Middle frontal gyrus (tissue), 1 donor: Measurements from ENCODE around the gene PDIA6.
A peak's percentile ranks its signal among the peaks of the same experiment; 100 is the strongest.

ENCODE experiments used
- DNase-seq: peaks from one replicate; pipeline ENCODE4 v3.0.0-alpha.2; 2015; ENCODE audit warnings: low spot score; ENCODE audit errors: extremely low spot score

Gene PDIA6

DNA sequence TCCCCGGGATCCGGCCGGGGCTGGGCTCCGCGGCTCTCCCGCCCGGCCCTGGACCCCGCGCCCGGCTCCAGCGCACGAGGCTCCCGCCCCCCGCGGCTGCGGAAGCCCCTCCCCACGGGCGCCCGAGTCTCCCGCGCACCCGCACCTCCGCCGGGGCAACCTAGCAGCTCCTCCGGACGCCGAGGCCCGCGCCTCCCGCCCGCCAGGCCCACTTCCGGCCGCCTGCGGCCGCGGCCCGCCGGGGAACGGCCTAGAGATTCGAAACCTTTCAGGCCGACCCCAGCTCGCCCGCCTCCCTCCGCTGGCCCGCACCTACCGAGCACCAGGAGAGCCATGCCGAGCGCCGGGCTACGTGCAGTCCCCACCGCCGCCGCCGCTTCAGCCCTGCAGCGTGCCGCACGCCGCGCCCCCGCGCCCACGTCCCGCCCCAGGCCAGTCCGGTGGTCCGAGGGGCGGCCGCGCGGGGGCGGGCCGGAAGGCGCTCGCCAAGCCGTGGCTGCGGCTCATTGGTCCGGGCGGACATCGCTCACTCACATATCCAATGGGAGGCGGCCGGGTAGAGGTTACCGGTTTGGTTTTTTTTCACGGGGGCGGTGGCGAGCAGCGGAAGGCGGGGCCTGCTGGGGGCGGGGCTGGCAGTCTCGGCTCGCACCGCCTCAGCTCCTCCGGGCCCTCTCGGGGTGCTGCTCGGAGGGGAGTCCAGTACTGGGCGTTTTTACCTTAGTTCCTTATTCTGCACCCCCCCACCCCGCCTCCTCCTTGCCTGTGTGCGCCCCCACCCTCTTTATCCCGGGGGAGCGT, at the start of gene PDIA6:
PDIA6 (minus strand) TSS at position 424 of the 801 bp plus-strand sequence; CDS start at position 335, 89 bp downstream.
- peak; percentile 92 for DNase-seq

DNA sequence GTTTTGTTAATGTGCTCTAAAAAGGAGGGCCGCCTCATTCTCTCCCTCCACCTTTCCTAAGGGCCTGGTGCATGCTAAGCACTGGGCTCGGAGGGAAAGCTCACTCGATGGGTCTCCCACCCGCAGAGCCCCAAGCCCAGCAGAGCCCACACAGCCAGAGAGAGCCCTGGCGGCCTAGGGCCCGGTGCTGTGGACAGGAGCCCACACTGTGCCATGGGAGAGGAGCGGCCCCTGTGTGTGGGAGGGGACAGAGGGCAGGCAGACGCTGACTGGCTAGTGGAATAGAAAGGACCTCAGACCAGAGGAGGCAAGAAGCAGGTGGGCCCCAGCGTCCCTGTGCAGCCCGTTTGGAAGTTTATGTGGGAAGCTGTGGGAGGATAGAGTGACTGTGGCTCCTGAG, 49.7 kb upstream of the PDIA6 start:
- no peak for DNase-seq

DNA sequence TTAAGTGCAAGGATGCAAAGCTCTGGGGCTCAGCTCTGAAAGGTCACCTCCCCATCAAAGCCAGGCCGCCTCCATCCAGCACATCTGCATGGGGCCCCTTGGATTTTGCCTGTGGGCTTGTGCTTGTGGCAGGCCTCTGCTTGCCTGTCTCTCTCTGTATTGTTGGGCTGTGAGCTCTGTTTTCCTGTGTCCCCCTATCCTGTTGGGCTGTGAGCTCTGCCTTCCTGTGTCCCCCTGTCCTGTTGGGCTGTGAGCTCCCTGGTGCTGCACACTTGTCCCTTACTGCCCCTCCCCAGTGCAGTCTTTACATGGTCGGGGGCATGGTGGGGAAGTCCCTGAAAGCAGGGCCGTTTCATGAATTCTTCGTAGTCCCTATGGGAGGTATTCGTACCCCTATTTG, 49.2 kb upstream of the PDIA6 start:
- no peak for DNase-seq

GRCh38 chr2:10860814-10861325, 48.3 kb upstream of the PDIA6 start:
- peak; percentile 11 for DNase-seq

DNA sequence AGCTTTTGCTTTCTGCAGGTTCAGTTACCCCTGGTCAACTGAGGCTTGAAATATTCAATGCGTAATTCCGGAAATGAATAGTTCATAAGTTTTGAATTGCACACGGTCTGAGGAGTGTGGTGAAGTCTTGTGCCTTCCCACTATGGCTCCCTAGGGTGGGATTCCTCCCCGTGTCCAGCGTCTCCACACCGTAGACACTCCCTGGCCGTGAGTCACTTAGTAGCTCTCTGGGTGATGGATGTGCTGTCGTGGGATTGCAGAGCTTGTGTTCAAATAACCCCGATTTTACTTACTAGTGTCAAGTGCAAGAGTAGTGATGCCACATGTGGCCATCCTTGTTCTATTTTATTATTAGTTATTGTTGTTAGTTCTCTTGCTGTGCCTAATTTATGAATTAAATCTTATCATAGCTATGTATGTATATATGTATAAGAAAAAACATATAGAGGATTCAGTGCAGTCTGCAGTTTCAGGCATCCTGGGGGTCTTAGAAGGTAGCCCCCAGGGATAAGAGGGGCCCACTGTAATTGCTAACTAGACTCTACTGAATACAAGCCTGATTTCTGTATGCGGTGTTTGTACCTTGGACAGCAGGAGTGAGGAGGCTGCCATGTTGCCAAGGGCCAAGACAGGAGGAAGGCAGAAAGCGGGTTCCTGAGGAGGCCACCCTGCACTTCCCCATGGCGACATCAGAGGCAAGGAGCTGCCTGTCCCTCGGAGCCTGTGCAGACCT, 47.7 kb upstream of the PDIA6 start:
- DNase-seq: no peak

DNA sequence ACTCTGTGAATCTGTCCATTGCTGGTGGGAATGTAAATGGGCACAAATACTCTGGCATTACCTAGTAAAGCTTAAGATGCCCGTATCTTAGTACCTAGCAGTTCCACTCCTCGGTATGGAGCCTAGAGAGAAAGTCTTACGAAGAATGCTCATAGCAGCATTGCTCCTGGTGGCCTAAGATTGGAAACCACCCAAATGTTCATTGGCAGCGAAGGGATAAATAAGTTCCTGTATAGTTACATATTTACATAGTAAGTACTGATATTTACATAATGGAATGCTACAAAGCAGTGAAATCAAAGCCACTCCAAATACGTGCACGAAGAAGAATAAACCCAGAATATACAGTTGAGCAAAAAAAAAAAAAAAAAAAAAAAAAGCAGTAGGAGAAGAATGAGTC, 46.7 kb upstream of the PDIA6 start:
- DNase-seq: no peak

DNA sequence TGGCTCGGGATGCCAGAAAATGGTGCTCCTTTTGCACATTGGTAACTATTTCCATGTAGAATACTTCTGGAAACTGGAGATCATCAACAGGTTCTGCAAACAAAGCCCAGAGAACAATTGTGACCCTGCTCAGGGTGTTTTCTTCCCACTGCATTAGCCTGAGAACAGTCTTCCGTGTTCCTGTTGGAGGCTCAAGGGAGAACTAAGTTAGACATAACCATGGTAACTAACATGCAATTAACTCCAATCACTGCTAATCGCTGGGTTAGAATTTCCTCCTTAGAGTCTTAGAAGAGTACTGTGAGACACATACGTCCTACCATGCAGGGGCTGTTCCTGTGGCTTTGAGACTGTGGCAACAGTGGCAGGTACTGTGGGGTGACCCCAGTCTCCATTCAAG, 36.0 kb upstream of the PDIA6 start:
- DNase-seq: no peak

DNA sequence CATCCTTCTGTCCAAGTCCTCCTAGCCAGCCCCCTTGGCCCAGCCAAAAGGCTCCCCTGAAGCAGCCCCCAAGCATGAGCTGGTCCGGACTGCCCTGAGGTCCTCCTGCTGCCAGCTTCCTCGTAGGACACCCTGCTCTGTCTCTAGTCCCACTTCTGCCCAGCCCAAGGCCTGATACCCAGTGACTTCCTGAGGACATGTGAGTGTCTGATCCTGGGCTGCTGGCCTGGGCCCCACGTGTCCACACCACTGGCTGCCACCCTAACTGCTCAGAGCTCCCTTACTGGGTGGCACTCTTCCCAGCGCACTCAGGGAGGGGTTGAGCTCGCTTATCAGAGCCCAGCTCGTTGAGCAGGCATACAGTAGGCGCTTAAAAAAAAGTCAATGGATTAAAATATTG, 34.4 kb upstream of the PDIA6 start:
- DNase-seq: no peak

- no peak for DNase-seq
These were observed 33.7 kb upstream of the PDIA6 start for GRCh38 chr2:10846110-10846861.

- DNase-seq: no peak
These were observed 33.1 kb upstream of the PDIA6 start for GRCh38 chr2:10845640-10846039.

- no peak for DNase-seq
These were observed 31.5 kb upstream of the PDIA6 start for GRCh38 chr2:10844097-10844496.

DNA sequence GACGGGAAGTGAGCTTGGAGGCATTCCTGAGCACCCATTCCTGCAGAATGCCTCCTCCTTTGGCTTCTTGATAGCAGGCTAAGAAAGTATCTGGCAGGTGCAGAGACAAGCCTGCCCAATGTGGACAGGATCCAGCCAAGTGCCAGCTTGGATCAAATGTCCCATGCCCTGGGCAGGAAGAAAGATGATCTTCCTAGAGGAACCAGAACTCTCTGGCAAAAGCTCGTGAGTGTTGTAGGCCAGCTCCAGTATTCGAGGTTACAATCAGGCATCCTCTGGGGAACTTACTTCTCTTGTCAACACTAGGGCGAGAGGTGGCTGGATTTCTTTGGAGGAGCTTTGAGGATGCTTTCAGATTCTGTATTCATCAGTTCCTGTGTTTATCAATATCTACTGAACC, 29.9 kb upstream of the PDIA6 start:
- no peak for DNase-seq

DNA sequence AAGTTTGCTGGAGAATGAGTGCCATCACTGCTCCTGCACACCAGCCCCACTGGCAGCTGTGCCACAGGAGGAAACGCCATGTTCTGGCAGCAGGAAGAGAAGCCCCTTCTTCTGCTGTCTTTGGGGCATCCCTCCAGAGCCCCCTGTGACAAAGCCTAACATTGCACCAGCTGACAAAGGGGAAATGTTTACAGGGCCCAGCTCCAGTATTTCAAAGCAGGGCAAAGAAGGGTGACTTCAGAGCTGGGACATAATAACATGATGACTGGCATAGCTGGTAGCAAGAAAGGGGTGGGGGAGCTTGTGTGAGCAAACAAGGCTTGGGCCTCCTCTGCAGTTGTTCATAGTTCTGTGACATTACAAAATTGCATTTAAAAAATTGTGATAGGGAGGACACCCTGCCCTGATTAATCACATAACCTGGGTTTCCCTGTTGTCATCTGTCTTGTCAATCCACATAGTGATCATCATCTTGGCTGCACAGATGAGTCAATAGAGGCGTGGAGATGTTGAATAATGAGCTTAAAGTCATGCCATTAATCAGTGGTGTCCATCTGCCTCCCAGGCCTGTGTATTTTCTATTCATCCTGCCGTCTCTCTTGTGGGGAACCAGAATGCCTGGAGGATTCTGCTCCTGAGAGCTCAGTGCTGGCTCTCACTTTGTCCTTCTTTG, 29.1 kb upstream of the PDIA6 start:
- DNase-seq: no peak

GRCh38 chr2:10839813-10840212, 27.2 kb upstream of the PDIA6 start:
- DNase-seq: no peak

- DNase-seq: no peak
These were observed 26.1 kb upstream of the PDIA6 start for GRCh38 chr2:10838734-10839133.

DNA sequence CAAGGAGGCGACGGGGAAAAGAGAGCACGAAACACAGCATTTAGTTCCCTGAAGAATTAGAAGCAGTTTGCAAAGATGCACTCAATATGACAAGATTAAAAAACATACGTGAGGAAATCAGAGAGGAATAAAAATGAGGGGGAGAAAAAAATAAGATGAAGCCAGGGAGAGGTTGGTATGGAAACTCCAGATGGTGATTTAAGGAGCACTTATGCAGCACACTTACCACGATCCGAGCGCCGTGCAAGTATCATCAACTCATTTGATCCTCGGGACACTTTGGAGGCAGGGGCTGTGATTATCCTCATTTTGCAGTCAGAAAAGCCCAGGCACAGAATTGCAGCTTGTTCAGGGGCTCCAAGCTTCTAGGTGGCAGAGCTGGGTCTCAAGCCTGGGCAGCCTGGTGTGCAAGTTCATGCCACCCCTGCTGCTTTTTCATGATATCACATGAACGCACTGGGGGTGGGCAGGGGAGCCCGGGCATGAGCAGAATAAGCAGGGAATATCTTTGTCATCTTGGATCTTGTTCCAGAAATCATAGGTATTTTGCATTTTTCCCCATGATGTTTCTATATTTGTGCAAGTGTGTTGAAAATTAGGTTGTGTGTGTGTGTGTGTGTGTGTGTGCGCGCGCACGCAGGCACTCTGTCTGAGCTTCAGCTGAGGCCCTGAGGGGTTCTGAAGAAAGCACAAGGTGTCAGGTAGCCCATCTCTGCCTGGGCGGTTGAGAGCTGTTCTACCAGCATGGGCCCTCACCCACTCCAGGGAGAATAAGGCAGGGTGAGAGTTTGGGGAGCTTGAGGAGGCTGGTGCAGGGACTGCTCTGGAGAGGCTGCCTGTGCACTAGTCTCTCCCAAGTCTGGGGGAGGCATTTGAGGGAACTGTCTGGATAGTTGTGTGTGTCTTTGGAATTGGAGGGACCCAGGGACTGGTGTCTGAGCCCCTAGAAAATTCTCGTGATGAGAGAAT, 25.0 kb upstream of the PDIA6 start:
- no peak for DNase-seq

GRCh38 chr2:10835052-10835970, 22.7 kb upstream of the PDIA6 start:
- no peak for DNase-seq

GRCh38 chr2:10834068-10834655, 21.6 kb upstream of the PDIA6 start:
- DNase-seq: no peak

GRCh38 chr2:10833021-10833420, 20.4 kb upstream of the PDIA6 start:
- DNase-seq: no peak
